Neural progenitor cell (in vitro differentiated cells): ENCODE data around the gene TAX1BP3. TPM values are rescaled to one million over a fixed set of nuclear protein-coding genes. Genes with fewer than 3 reads are reported as not detected.

Source experiments
- DNase-seq: peaks from one replicate; pipeline ENCODE4 v3.0.0-alpha.2; 2016; ENCODE audit warnings: low spot score
- H2AFZ ChIP-seq: fragments of 200-600 bp; sonication (generic); replicated peaks from 2 replicates; pipeline ENCODE4 v1.6.1; 2016; ENCODE audit warnings: antibody characterized with exemption
- H3F3A ChIP-seq: fragments of 200-600 bp; sonication (generic); 2 replicates; pipeline ENCODE4 v1.6.1; 2016; ENCODE audit warnings: antibody characterized with exemption, low read depth
- H3K27ac ChIP-seq: fragments of 200-600 bp; sonication (generic); 2 replicates; pipeline ENCODE4 v1.5.1; 2016; ENCODE audit warnings: mild to moderate bottlenecking
- H3K27me3 ChIP-seq: fragments of 200-600 bp; sonication (generic); 2 replicates; pipeline ENCODE4 v1.6.1; 2016; ENCODE audit warnings: mild to moderate bottlenecking, moderate library complexity
- H3K36me3 ChIP-seq: fragments of 200-600 bp; sonication (generic); 2 replicates; pipeline ENCODE4 v1.5.1; 2016
- H3K4me1 ChIP-seq: fragments of 200-600 bp; sonication (generic); 2 replicates; pipeline ENCODE4 v1.6.1; 2016; ENCODE audit warnings: mixed run types
- H3K4me2 ChIP-seq: fragments of 200-600 bp; sonication (generic); 2 replicates; pipeline ENCODE4 v1.6.1; 2016
- H3K4me3 ChIP-seq: fragments of 200-600 bp; sonication (generic); 2 replicates; pipeline ENCODE4 v1.5.1; 2016
- H3K79me2 ChIP-seq: fragments of 200-600 bp; sonication (generic); 2 replicates; pipeline ENCODE4 v1.6.1; 2016; ENCODE audit warnings: low read depth
- H3K9ac ChIP-seq: fragments of 200-600 bp; sonication (generic); 2 replicates; pipeline ENCODE4 v1.6.1; 2016
- H3K9me3 ChIP-seq: fragments of 200-600 bp; sonication (generic); 2 replicates; pipeline ENCODE4 v1.5.1; 2016; ENCODE audit warnings: low read depth
- H4K20me1 ChIP-seq: fragments of 200-600 bp; sonication (generic); 2 replicates; pipeline ENCODE4 v1.6.1; 2016; ENCODE audit warnings: low read depth
- H3K27ac Mint-ChIP-seq: 3 replicates; pipeline ENCODE4 v1.8.0; 2021; ENCODE audit warnings: mixed read lengths
- H3K27me3 Mint-ChIP-seq: 2 replicates; pipeline ENCODE4 v1.8.0; 2022; ENCODE audit warnings: low read depth, mild to moderate bottlenecking, inconsistent platforms, moderate library complexity, mixed read lengths; ENCODE audit not compliant: insufficient read depth
- H3K36me3 Mint-ChIP-seq: 3 replicates; pipeline ENCODE4 v1.8.0; 2021; ENCODE audit warnings: mixed read lengths
- H3K4me1 Mint-ChIP-seq: 3 replicates; pipeline ENCODE4 v1.8.0; 2021; ENCODE audit warnings: mixed read lengths
- H3K4me3 Mint-ChIP-seq: 3 replicates; pipeline ENCODE4 v1.8.0; 2021; ENCODE audit warnings: mild to moderate bottlenecking, moderate library complexity, mixed read lengths
- H3K9me3 Mint-ChIP-seq: 3 replicates; pipeline ENCODE4 v1.8.0; 2020; ENCODE audit warnings: mixed read lengths
- CTCF ChIP-seq: fragments of 200-600 bp; sonication (generic); IDR thresholded peaks from 2 replicates; pipeline ENCODE4 v1.5.1; 2017; ENCODE audit warnings: antibody characterized with exemption, mild to moderate bottlenecking
- EZH2 ChIP-seq: fragments of 200-600 bp; sonication (generic); IDR thresholded peaks from 2 replicates; pipeline ENCODE4 v1.6.1; 2017; ENCODE audit warnings: antibody characterized with exemption, mild to moderate bottlenecking, moderate library complexity
- EZH2phosphoT487 ChIP-seq: fragments of 200-600 bp; sonication (generic); IDR thresholded peaks from 2 replicates; pipeline ENCODE4 v1.6.1; 2017; ENCODE audit warnings: antibody characterized with exemption
- total RNA-seq: library from RNA; depleted of rRNA; stranded (reverse); fragments of >200 nt; gene quantifications from 2 replicates; pipeline ENCODE4 v1.2.3, GENCODE V29; 2015; ENCODE audit warnings: low replicate concordance

The TAX1BP3 gene
- total RNA-seq, 1 donor from 2014 or later: 27.3 TPM

- no peaks in the 10 kb centered on the region for H3K27me3 ChIP-seq
- H3K36me3 ChIP-seq: no peaks in the 10 kb centered on the region
- no peaks in the 10 kb centered on the region for H3K4me1 ChIP-seq
- H3K27ac ChIP-seq: no peak overlapping the region
- H3K4me1 Mint-ChIP-seq: peaks cover 14% of the 10 kb centered on the region
- no peak for DNase-seq
- TF ChIP-seq CTCF (no peak), EZH2phosphoT487 (no peak), EZH2 (no peak)
- peaks cover 25% of the 10 kb centered on the region for H3K36me3 Mint-ChIP-seq
- H3K27me3 Mint-ChIP-seq: peaks cover 5% of the 10 kb centered on the region
- no peak overlapping the region for H3K9ac ChIP-seq
- H3K4me3 ChIP-seq: no peak overlapping the region
- H4K20me1 ChIP-seq: peaks cover 6% of the 10 kb centered on the region
- no peak overlapping the region for H3K27ac Mint-ChIP-seq
- no peaks in the 10 kb centered on the region for H3F3A ChIP-seq
- H3K9me3 ChIP-seq: no peaks in the 10 kb centered on the region
- no peaks in the 10 kb centered on the region for H3K9me3 Mint-ChIP-seq
- H2AFZ ChIP-seq: no peak overlapping the region
- H3K79me2 ChIP-seq: peaks cover 36% of the 10 kb centered on the region
- H3K4me3 Mint-ChIP-seq: no peak overlapping the region
- no peak overlapping the region for H3K4me2 ChIP-seq
These were observed 37.6 kb downstream of the TAX1BP3 start for GRCh38 chr17:3630781-3631180.

GRCh38 chr17:3627769-3628167 lies 40.6 kb downstream of the TAX1BP3 start:
- H3K4me3 ChIP-seq: no peak overlapping the region
- Mint-ChIP-seq H3K27ac (no peak overlapping the region), H3K4me1 (peaks cover 5% of the 10 kb centered on the region), H3K4me3 (no peak overlapping the region), H3K9me3 (no peaks in the 10 kb centered on the region), H3K36me3 (peaks cover 30% of the 10 kb centered on the region), H3K27me3 (no peaks in the 10 kb centered on the region)
- no peaks in the 10 kb centered on the region for H3K36me3 ChIP-seq
- no peak for DNase-seq
- H3K9ac ChIP-seq: no peak overlapping the region
- no peaks in the 10 kb centered on the region for H3K27me3 ChIP-seq
- H3K4me1 ChIP-seq: no peaks in the 10 kb centered on the region
- no peak overlapping the region for H2AFZ ChIP-seq
- no peaks in the 10 kb centered on the region for H3F3A ChIP-seq
- no peaks in the 10 kb centered on the region for H3K9me3 ChIP-seq
- TF ChIP-seq CTCF: no peak
- no peak for TF ChIP-seq EZH2
- no peak for TF ChIP-seq EZH2phosphoT487
- no peak overlapping the region for H3K4me2 ChIP-seq
- H3K27ac ChIP-seq: no peak overlapping the region
- H3K79me2 ChIP-seq: peaks cover 12% of the 10 kb centered on the region
- no peaks in the 10 kb centered on the region for H4K20me1 ChIP-seq

GRCh38 chr17:3626831-3627768 lies 41.3 kb downstream of the TAX1BP3 start:
- Histone ChIP-seq H3K27ac (no peak overlapping the region), H2AFZ (no peak overlapping the region), H3K4me2 (no peak overlapping the region), H3K9me3 (no peaks in the 10 kb centered on the region), H3K4me3 (no peak overlapping the region), H3K79me2 (peaks cover 6% of the 10 kb centered on the region), H3K27me3 (no peaks in the 10 kb centered on the region), H3F3A (no peaks in the 10 kb centered on the region), H3K9ac (no peak overlapping the region), H3K36me3 (no peaks in the 10 kb centered on the region), H3K4me1 (no peaks in the 10 kb centered on the region), H4K20me1 (no peaks in the 10 kb centered on the region)
- DNase-seq: no peak
- Mint-ChIP-seq H3K9me3 (no peaks in the 10 kb centered on the region), H3K36me3 (peaks cover 26% of the 10 kb centered on the region), H3K27ac (no peak overlapping the region), H3K4me3 (no peak overlapping the region), H3K27me3 (no peaks in the 10 kb centered on the region), H3K4me1 (no peaks in the 10 kb centered on the region)
- TF ChIP-seq CTCF (no peak), EZH2 (no peak), EZH2phosphoT487 (no peak)
